ENCODE measurements around the gene CACNA1S. TPM values are rescaled to one million over a fixed set of nuclear protein-coding genes. Genes with fewer than 3 reads are reported as not detected.
A peak's percentile ranks its signal among the peaks of the same experiment; 100 is the strongest.

CACNA1S gene
- total RNA-seq, 1 donor from 2014 or later, result 0.07 TPM

DNA sequence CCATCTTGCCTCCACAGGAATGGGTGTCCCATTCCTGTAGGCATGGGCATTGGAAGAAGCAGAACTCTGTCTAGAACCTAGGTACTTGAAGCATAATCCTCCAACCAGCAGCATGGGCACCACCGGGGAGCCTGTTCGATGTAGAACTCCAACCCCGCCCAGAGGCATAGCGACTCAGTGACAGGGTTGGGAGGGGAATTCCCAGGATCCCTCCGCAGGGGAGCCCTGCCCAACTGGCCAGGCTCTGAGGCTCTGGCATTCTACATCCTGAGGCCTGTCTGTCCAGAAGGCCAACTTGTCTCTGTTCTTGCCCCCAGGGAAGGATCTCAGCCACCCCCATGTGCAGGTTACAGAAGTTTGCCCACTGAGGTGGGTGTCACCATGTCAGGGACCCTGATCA, 38.2 kb downstream of the CACNA1S start:
- Mint-ChIP-seq H3K9me3 (no peaks in the 10 kb centered on the region), H3K27me3 (ENCODE audit: low read depth) (no peaks in the 10 kb centered on the region), H3K27ac (ENCODE audit: unreplicated experiment) (no peak overlapping the region), H3K4me1 (peaks cover 23% of the 10 kb centered on the region), H3K4me3 (no peak overlapping the region), H3K36me3 (ENCODE audit: low read depth) (no peaks in the 10 kb centered on the region)
- TF ChIP-seq, protein P1, sequence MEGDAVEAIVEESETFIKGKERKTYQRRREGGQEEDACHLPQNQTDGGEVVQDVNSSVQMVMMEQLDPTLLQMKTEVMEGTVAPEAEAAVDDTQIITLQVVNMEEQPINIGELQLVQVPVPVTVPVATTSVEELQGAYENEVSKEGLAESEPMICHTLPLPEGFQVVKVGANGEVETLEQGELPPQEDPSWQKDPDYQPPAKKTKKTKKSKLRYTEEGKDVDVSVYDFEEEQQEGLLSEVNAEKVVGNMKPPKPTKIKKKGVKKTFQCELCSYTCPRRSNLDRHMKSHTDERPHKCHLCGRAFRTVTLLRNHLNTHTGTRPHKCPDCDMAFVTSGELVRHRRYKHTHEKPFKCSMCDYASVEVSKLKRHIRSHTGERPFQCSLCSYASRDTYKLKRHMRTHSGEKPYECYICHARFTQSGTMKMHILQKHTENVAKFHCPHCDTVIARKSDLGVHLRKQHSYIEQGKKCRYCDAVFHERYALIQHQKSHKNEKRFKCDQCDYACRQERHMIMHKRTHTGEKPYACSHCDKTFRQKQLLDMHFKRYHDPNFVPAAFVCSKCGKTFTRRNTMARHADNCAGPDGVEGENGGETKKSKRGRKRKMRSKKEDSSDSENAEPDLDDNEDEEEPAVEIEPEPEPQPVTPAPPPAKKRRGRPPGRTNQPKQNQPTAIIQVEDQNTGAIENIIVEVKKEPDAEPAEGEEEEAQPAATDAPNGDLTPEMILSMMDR (conservative IDR thresholded peaks at IDR 0.05), result no peak
- DNase-seq (ENCODE audit: low read depth, low spot score), result no peak

DNA sequence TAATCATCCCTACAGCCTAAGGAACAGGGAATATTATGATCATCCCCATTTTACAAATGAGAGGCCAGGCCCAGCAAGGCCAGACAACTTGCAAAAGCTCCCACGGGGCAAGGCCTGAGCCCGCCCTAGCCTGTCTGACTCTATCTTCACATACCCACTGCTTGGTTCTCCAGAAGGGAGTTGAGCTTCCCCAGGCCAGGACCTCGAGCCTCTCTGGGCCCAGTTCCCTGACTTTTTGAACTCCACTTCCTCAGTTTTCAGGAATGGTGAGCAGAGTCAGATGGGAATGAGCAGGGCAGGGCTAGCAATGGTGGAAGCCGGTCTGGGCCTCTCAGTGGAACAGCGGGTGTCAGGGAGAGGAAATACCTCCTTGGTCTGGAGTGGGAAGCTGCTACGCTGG, 39.3 kb downstream of the CACNA1S start:
- DNase-seq (ENCODE audit: low read depth, low spot score), result no peak
- peaks cover 25% of the 10 kb centered on the region for H3K4me1 Mint-ChIP-seq
- H3K36me3 Mint-ChIP-seq (ENCODE audit: low read depth), result no peaks in the 10 kb centered on the region
- no peak overlapping the region for H3K27ac Mint-ChIP-seq (ENCODE audit: unreplicated experiment)
- H3K27me3 Mint-ChIP-seq (ENCODE audit: low read depth), result no peaks in the 10 kb centered on the region
- no peaks in the 10 kb centered on the region for H3K9me3 Mint-ChIP-seq
- TF ChIP-seq, protein P1 (conservative IDR thresholded peaks at IDR 0.05), result no peak
- H3K4me3 Mint-ChIP-seq, result no peak overlapping the region

DNA sequence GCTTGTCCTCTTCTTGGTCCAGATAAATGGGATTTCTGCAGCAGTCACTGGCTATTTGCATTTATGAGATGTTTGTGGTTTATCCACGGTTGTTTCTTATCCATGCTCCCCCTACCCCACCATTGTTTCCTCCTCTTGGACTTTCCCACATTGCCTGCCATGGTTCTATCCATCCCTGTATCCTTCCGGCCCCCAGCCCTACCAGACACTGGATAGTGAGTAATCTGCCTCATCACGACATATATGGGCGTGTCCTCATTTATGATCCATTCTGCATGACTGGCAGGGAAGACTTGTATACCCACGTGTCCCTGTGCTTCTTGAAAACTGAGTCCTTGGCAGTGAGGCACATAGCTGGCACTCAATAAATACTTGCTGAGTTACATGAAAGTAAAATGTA, 40.1 kb downstream of the CACNA1S start:
- no peak overlapping the region for H3K4me3 Mint-ChIP-seq
- no peaks in the 10 kb centered on the region for H3K27me3 Mint-ChIP-seq (ENCODE audit: low read depth)
- peaks cover 20% of the 10 kb centered on the region for H3K4me1 Mint-ChIP-seq
- H3K27ac Mint-ChIP-seq (ENCODE audit: unreplicated experiment), result no peak overlapping the region
- no peaks in the 10 kb centered on the region for H3K9me3 Mint-ChIP-seq
- TF ChIP-seq, protein P1 (conservative IDR thresholded peaks at IDR 0.05), result no peak
- no peak for DNase-seq (ENCODE audit: low read depth, low spot score)
- no peaks in the 10 kb centered on the region for H3K36me3 Mint-ChIP-seq (ENCODE audit: low read depth)

DNA sequence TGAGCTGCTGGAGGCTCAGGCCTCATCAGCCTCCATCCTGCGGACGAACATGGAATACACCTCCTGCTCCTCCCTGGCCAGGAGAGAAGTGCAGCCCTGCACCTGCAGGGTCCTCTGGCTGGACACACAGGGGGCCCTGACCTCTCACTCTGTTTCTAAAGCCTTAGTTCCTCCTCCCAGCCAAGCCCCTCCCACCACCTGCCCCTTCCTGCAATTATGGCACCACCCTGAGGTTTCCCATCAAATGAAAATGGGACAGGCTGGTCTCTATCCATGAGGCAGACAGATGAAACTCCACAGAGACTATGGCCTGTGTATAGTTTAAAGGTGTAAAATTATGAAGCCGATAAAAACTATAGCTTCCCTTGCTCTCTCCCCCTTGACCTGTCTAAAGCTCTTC, 42.6 kb downstream of the CACNA1S start:
- TF ChIP-seq, protein P1 (conservative IDR thresholded peaks at IDR 0.05), result no peak
- Mint-ChIP-seq H3K9me3 (no peaks in the 10 kb centered on the region), H3K27ac (ENCODE audit: unreplicated experiment) (no peak overlapping the region), H3K36me3 (ENCODE audit: low read depth) (no peaks in the 10 kb centered on the region), H3K4me1 (peaks cover 20% of the 10 kb centered on the region), H3K27me3 (ENCODE audit: low read depth) (no peaks in the 10 kb centered on the region), H3K4me3 (no peak overlapping the region)
- no peak for DNase-seq (ENCODE audit: low read depth, low spot score)

DNA sequence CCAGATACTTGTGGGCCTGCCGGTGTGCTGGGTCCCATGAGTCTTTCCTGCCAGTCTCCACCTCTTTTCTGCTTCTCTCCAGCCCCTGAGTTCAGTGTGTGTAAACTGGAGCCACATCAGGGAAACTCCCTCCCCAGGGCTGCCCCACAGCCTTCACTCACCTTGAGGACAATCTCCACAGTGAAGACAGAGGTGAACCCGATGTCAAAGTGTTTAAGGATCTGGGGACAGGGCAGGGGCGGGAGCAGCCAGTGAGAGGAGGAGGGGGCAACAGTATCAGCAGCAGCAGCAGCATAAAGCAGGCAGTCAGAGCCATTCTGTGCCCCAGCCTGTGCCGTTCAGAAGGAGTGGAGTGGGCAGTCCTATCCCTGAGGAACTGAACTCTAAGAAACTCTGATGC, 43.2 kb downstream of the CACNA1S start:
- H3K27ac Mint-ChIP-seq (ENCODE audit: unreplicated experiment), result peak overlapping the region; percentile 19
- no peak for DNase-seq (ENCODE audit: low read depth, low spot score)
- H3K27me3 Mint-ChIP-seq (ENCODE audit: low read depth), result no peaks in the 10 kb centered on the region
- no peaks in the 10 kb centered on the region for H3K9me3 Mint-ChIP-seq
- H3K4me1 Mint-ChIP-seq, result peaks cover 24% of the 10 kb centered on the region
- no peaks in the 10 kb centered on the region for H3K36me3 Mint-ChIP-seq (ENCODE audit: low read depth)
- no peak overlapping the region for H3K4me3 Mint-ChIP-seq
- TF ChIP-seq, protein P1 (conservative IDR thresholded peaks at IDR 0.05), result no peak

DNA sequence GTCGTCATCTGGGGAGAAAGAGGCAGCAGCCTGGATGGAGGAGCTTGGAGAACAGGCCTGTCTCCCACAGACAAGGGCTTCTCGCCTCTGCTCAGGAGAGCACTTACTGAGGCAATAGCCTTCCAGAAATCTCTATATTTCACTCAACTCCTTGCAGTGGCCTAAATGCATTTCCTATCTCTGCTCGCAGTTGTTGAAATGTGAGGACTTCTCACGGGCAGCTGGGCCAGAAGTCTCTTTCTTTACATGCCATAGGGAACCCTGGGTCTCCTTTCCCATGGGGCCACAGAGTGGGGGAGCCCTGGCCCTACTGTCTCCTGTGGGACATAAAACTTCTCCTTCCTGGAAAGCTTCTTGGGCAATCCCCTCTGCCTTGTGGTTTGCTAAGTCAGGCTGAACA, 45.2 kb downstream of the CACNA1S start:
- TF ChIP-seq, protein P1 (conservative IDR thresholded peaks at IDR 0.05), result no peak

More for the DNA sequence above, 45.2 kb downstream of the CACNA1S start:
- Mint-ChIP-seq H3K27ac (ENCODE audit: unreplicated experiment) (no peak overlapping the region), H3K36me3 (ENCODE audit: low read depth) (no peaks in the 10 kb centered on the region), H3K27me3 (ENCODE audit: low read depth) (no peaks in the 10 kb centered on the region), H3K9me3 (no peaks in the 10 kb centered on the region), H3K4me3 (no peak overlapping the region), H3K4me1 (peaks cover 29% of the 10 kb centered on the region)
- DNase-seq (ENCODE audit: low read depth, low spot score), result no peak

Data from neural crest cell (in vitro differentiated cells).